Measurements from ENCODE around the gene ATRX. TPM values are rescaled to one million over a fixed set of nuclear protein-coding genes. Genes with fewer than 3 reads are reported as not detected.

ATRX gene
- total RNA-seq, 1 experiment from 2014 or later, result 61.3 TPM

DNA sequence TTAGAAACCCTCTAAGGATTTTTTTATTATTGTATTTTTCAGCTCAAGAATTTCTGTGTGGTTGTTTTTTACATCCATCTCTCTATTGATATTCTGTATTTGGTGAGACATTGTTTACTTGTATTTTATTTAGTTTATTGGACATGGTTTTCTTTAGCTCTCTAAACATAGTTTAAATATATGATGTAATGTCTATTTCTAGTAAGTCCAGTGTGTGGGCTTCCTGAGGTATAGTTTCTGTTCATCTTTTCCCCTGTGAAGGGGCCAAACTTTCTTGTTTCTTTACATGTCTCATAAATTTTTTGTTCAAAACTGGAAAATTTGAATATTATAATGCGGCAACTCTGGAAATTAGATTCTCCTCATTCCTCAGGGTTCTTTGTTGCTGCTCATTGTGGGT, 28.2 kb upstream of the ATRX start:
- H3K27ac ChIP-seq (ENCODE audit: low read depth, low read length), result no peak overlapping the region
- intact Hi-C loops (cut with micrococcal nuclease), result no loop called here
- no peak overlapping the region for H3K4me3 ChIP-seq (replicated peaks in 1 of 2; ENCODE audit: low read depth in 1 of 2, low read length in 2 of 2)
- CTCF ChIA-PET, result no interaction called here
- BruUV-seq (replicated peaks), result no TSS peak
- H3K27me3 ChIP-seq (ENCODE audit: insufficient read depth, low read length), result no peaks in the 10 kb centered on the region
- ATAC-seq (no peak), DNase-seq (ENCODE audit: low read depth, low spot score) (no peak)
- H3K4me2 ChIP-seq (ENCODE audit: low read length), result no peak overlapping the region
- H3K36me3 ChIP-seq (ENCODE audit: control insufficient read depth in 1 of 2, insufficient read depth in 2 of 2, low read length in 2 of 2), result no peaks in the 10 kb centered on the region
- no peaks in the 10 kb centered on the region for H4K20me1 ChIP-seq (ENCODE audit: insufficient read depth)
- no peak overlapping the region for H2AFZ ChIP-seq (ENCODE audit: low read depth, low read length, poor library complexity, severe bottlenecking)
- no peaks in the 10 kb centered on the region for H3K4me1 ChIP-seq (ENCODE audit: control insufficient read depth in 1 of 2, insufficient read depth in 2 of 2, low read length in 2 of 2)
- H3K79me2 ChIP-seq (ENCODE audit: insufficient read depth, low read length), result no peaks in the 10 kb centered on the region
- TF ChIP-seq JUND (IDR thresholded peaks at IDR 0.05), result no peak
- no peak for TF ChIP-seq SP1 (IDR thresholded peaks at IDR 0.05; ENCODE audit: low read depth)
- TF ChIP-seq, protein P1, sequence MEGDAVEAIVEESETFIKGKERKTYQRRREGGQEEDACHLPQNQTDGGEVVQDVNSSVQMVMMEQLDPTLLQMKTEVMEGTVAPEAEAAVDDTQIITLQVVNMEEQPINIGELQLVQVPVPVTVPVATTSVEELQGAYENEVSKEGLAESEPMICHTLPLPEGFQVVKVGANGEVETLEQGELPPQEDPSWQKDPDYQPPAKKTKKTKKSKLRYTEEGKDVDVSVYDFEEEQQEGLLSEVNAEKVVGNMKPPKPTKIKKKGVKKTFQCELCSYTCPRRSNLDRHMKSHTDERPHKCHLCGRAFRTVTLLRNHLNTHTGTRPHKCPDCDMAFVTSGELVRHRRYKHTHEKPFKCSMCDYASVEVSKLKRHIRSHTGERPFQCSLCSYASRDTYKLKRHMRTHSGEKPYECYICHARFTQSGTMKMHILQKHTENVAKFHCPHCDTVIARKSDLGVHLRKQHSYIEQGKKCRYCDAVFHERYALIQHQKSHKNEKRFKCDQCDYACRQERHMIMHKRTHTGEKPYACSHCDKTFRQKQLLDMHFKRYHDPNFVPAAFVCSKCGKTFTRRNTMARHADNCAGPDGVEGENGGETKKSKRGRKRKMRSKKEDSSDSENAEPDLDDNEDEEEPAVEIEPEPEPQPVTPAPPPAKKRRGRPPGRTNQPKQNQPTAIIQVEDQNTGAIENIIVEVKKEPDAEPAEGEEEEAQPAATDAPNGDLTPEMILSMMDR (IDR thresholded peaks at IDR 0.05 in 2 of 3, conservative IDR thresholded peaks at IDR 0.05 in 1 of 3; ENCODE audit: borderline replicate concordance in 1 of 3, insufficient read depth in 1 of 3, low read depth in 2 of 3, low read length in 2 of 3), result no peak
- TF ChIP-seq, protein P2, sequence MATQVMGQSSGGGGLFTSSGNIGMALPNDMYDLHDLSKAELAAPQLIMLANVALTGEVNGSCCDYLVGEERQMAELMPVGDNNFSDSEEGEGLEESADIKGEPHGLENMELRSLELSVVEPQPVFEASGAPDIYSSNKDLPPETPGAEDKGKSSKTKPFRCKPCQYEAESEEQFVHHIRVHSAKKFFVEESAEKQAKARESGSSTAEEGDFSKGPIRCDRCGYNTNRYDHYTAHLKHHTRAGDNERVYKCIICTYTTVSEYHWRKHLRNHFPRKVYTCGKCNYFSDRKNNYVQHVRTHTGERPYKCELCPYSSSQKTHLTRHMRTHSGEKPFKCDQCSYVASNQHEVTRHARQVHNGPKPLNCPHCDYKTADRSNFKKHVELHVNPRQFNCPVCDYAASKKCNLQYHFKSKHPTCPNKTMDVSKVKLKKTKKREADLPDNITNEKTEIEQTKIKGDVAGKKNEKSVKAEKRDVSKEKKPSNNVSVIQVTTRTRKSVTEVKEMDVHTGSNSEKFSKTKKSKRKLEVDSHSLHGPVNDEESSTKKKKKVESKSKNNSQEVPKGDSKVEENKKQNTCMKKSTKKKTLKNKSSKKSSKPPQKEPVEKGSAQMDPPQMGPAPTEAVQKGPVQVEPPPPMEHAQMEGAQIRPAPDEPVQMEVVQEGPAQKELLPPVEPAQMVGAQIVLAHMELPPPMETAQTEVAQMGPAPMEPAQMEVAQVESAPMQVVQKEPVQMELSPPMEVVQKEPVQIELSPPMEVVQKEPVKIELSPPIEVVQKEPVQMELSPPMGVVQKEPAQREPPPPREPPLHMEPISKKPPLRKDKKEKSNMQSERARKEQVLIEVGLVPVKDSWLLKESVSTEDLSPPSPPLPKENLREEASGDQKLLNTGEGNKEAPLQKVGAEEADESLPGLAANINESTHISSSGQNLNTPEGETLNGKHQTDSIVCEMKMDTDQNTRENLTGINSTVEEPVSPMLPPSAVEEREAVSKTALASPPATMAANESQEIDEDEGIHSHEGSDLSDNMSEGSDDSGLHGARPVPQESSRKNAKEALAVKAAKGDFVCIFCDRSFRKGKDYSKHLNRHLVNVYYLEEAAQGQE (IDR thresholded peaks at IDR 0.05; ENCODE audit: low read depth), result no peak
- TF ChIP-seq EGR1 (IDR thresholded peaks at IDR 0.05; ENCODE audit: low read depth), result no peak
- no peak for TF ChIP-seq EZH2phosphoT487 (IDR thresholded peaks at IDR 0.05; ENCODE audit: borderline replicate concordance)
- TF ChIP-seq, protein P3, sequence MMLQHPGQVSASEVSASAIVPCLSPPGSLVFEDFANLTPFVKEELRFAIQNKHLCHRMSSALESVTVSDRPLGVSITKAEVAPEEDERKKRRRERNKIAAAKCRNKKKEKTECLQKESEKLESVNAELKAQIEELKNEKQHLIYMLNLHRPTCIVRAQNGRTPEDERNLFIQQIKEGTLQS (IDR thresholded peaks at IDR 0.05), result no peak
- TF ChIP-seq ELF1 (IDR thresholded peaks at IDR 0.05; ENCODE audit: borderline replicate concordance, low read depth), result no peak
- RAD21 ChIA-PET (ENCODE audit: low non-redundant PET in 1 of 2, low total read pairs in 2 of 2, uncharacterized antibody in 2 of 2, unreplicated experiment in 2 of 2), result no interaction called here
- POLR2A ChIA-PET, result no interaction called here
- no peaks in the 10 kb centered on the region for H3K9me3 ChIP-seq (ENCODE audit: control insufficient read depth in 1 of 2, insufficient read depth in 1 of 2, low read depth in 1 of 2, low read length in 2 of 2)
- no peaks in the 10 kb centered on the region for H3K9me2 ChIP-seq (ENCODE audit: insufficient read depth)
- no peak overlapping the region for H3K9ac ChIP-seq (ENCODE audit: low read length)
